K562 (cell line): ENCODE data around the gene NPR1. TPM values are rescaled to one million over a fixed set of nuclear protein-coding genes. Genes with fewer than 3 reads are reported as not detected.
A peak's percentile ranks its signal among the peaks of the same experiment; 100 is the strongest.

Source experiments
- AFF1 ChIP-seq, 2 experiments: fragments of 450-650 bp; IDR thresholded peaks; 2 replicates each; pipeline ENCODE4 v1.6.1; 2018; ENCODE audit warnings: mild to moderate bottlenecking in 2 of 2, low read depth in 1 of 2; ENCODE audit not compliant: partially characterized antibody in 2 of 2
- ESRRA ChIP-seq: fragments of 450-650 bp; IDR thresholded peaks from 2 replicates; pipeline ENCODE4 v1.6.1; 2014; ENCODE audit warnings: low read depth, mild to moderate bottlenecking, moderate library complexity, borderline replicate concordance
- FIP1L1 ChIP-seq: fragments of 200-400 bp; formaldehyde crosslinking; IDR thresholded peaks from 2 replicates; pipeline ENCODE4 v1.6.1; 2018; ENCODE audit warnings: mild to moderate bottlenecking, low read depth, low read length; ENCODE audit not compliant: poor library complexity, severe bottlenecking
- GABPA ChIP-seq: fragments of 200-800 bp; sonication (Bioruptor generic); conservative IDR thresholded peaks from 2 replicates; pipeline ENCODE4 v1.6.1; 2016; ENCODE audit warnings: low read depth, missing genetic modification characterization, missing compliant biosample characterization
- GMEB1 ChIP-seq: fragments of 250-450 bp; sonication (Bioruptor Pico); IDR thresholded peaks from 2 replicates; pipeline ENCODE4 v1.4.0; 2020; ENCODE audit warnings: mild to moderate bottlenecking
- HCFC1 ChIP-seq: IDR thresholded peaks from 2 replicates; pipeline ENCODE4 v1.6.1; 2012; ENCODE audit warnings: low read depth, low read length, improper control_type of control experiment
- KLF13 ChIP-seq: fragments of 450-650 bp; IDR thresholded peaks from 2 replicates; pipeline ENCODE4 v1.6.1; 2016; ENCODE audit warnings: missing genetic modification characterization, low read depth, mild to moderate bottlenecking, missing compliant biosample characterization, moderate library complexity, borderline replicate concordance
- NFRKB ChIP-seq: fragments of 450-650 bp; IDR thresholded peaks from 2 replicates; pipeline ENCODE4 v1.6.1; 2016; ENCODE audit warnings: low read depth
- POLR2AphosphoS5 ChIP-seq: IDR thresholded peaks from 2 replicates; pipeline ENCODE4 v1.6.1; 2011; ENCODE audit warnings: mild to moderate bottlenecking, low read depth, low read length, moderate library complexity; ENCODE audit not compliant: control insufficient read depth, insufficient read depth
- POLR2G ChIP-seq: fragments of 200-400 bp; formaldehyde crosslinking; IDR thresholded peaks from 2 replicates; pipeline ENCODE4 v1.6.1; 2017; ENCODE audit warnings: low read depth, mild to moderate bottlenecking, antibody characterized with exemption, low read length, moderate library complexity
- POLR2H ChIP-seq: IDR thresholded peaks from 2 replicates; pipeline ENCODE4 v1.6.1; 2016; ENCODE audit warnings: missing genetic modification characterization, low read depth, mild to moderate bottlenecking, control low read depth, missing compliant biosample characterization, moderate library complexity
- SOX6 ChIP-seq: fragments of 450-650 bp; IDR thresholded peaks from 2 replicates; pipeline ENCODE4 v1.6.1; 2014; ENCODE audit warnings: mild to moderate bottlenecking
- SRF ChIP-seq, 2 experiments: fragments of 250-450, 450-650 bp in 1 of 2; sonication (Bioruptor Pico) in 1 of 2; sonication (generic) in 1 of 2; formaldehyde crosslinking; IDR thresholded peaks; 2 replicates each; pipeline versions ENCODE4 v1.5.0 to v1.5.1; 2020 to 2022; ENCODE audit warnings: mild to moderate bottlenecking in 1 of 2, missing genetic modification reagents in 1 of 2
- TOE1 ChIP-seq, 2 experiments: fragments of 450-650 bp in 1 of 2; sonication (generic) in 1 of 2; formaldehyde crosslinking in 1 of 2; IDR thresholded peaks; 2 replicates each; pipeline versions ENCODE4 v1.7.1 to v1.8.0; 2016 to 2022; ENCODE audit warnings: borderline replicate concordance in 2 of 2, mild to moderate bottlenecking in 2 of 2, antibody characterized with exemption in 1 of 2, inconsistent platforms in 1 of 2, low read depth in 1 of 2, missing genetic modification reagents in 1 of 2, moderate library complexity in 1 of 2
- TSC22D4 ChIP-seq: fragments of 450-650 bp; IDR thresholded peaks from 2 replicates; pipeline ENCODE4 v1.6.1; 2016; ENCODE audit warnings: missing genetic modification characterization, missing biosample characterization, control low read depth
- ZFX ChIP-seq: sonication (generic); formaldehyde crosslinking; IDR thresholded peaks from 2 replicates; pipeline ENCODE4 v1.8.0; 2022; ENCODE audit warnings: mild to moderate bottlenecking, missing genetic modification reagents, moderate library complexity
- ZNF263 ChIP-seq: sonication (generic); formaldehyde crosslinking; IDR thresholded peaks from 2 replicates; pipeline ENCODE4 v1.8.0; 2022; ENCODE audit warnings: mild to moderate bottlenecking, missing genetic modification reagents, borderline replicate concordance
- ZNF408 ChIP-seq: fragments of 250-450 bp; sonication (Bioruptor Pico); IDR thresholded peaks from 2 replicates; pipeline ENCODE4 v1.4.0; 2020; ENCODE audit warnings: low read depth, mild to moderate bottlenecking, moderate library complexity
- polyA plus RNA-seq, 8 experiments: library from polyadenylated mRNA; depleted of rRNA in 4 of 8; stranded (reverse) in 5 of 8; unstranded in 3 of 8; fragments of >200 nt; fragmentation: Nextera tagmentation in 2 of 8; fragmentation: Illumina TruSeq in 1 of 8; extraction: Ambion mirVana in 2 of 8; extraction: Trizol in 1 of 8; gene quantifications; 2 replicates each; pipeline versions ENCODE4 v1.2.1 to v1.2.3, GENCODE V29; 2011 to 2014; ENCODE audit warnings: inconsistent platforms in 1 of 8, missing spikeins in 1 of 8
- total RNA-seq, 7 experiments: library from RNA; depleted of rRNA in 6 of 7; stranded (reverse); fragments of >200 nt in 6 of 7; fragmentation: Illumina TruSeq in 2 of 7; extraction: Trizol in 2 of 7; gene quantifications; 2 replicates each; pipeline versions ENCODE4 v1.2.1 to v1.2.3, GENCODE V29; 2011 to 2021; ENCODE audit warnings: low replicate concordance in 1 of 7

Gene NPR1
- total and polyA plus RNA-seq, 9 of the 15 experiments (the other 6 are each of a cell fraction or from before 2014, with no cell fraction given): 0.05 to 0.16 (median 0.06) TPM; not detected in 6

- TF ChIP-seq TOE1 (IDR thresholded peaks at IDR 0.05; ENCODE audit: borderline replicate concordance) (peak; percentile 69; the same call in 1 of the 2 replicates), TOE1 (CRISPR knock-in tag; IDR thresholded peaks at IDR 0.05; ENCODE audit: borderline replicate concordance, low read depth) (no peak), ZFX (CRISPR knock-in tag) (peak; percentile 98), TSC22D4 (no peak), SOX6 (peak; percentile 12; the same call in 1 of the 2 replicates), HCFC1 (peak; percentile 97), GABPA (tag) (peak; percentile 84), ZNF408 (CRISPR knock-in tag) (no peak), POLR2H (tag) (0 out of 2 replicates have a peak, but pooled peaks have one; percentile 21), SRF (CRISPR knock-in tag; IDR thresholded peaks at IDR 0.05) (peak in 1 of 2 experiments; percentile 74; a peak in 1 of 4 replicates), POLR2AphosphoS5 (peak; percentile 67), AFF1 (IDR thresholded peaks at IDR 0.05; ENCODE audit: low read depth in 1 of 2, partially characterized antibody in 2 of 2) (peak in 1 of 2 experiments; percentile 94), POLR2G (peak; percentile 96), FIP1L1 (peak; percentile 83), ESRRA (peak; percentile 47; the same call in 1 of the 2 replicates), KLF13 (tag) (0 out of 2 replicates have a peak, but pooled peaks have one; percentile 35), GMEB1 (CRISPR knock-in tag) (peak; percentile 43; the same call in 1 of the 2 replicates), ZNF263 (CRISPR knock-in tag) (0 out of 2 replicates have a peak, but pooled peaks have one; percentile 17), NFRKB (peak; percentile 64; the same call in 1 of the 2 replicates)
Observed at GRCh38 chr1:153658400-153659174, 19.9 kb upstream of the NPR1 start, which contains the start of gene SNAPIN (continued).
